ENCODE results near the gene PXYLP1. TPM values are rescaled to one million over a fixed set of nuclear protein-coding genes. Genes with fewer than 3 reads are reported as not detected.

PXYLP1 gene
- polyA plus RNA-seq, 3 donors, result 4.1 to 10.9 (median 5.8) TPM

GRCh38 chr3:141316851-141317250 lies 85.2 kb downstream of the PXYLP1 start:
- peaks cover 6 to 8% of the 10 kb centered on the region in 2 donors for H3K4me1 ChIP-seq (ENCODE audit: control insufficient read depth in 1 of 2, insufficient read depth in 2 of 2, low read length in 2 of 2)
- H3K9me3 Mint-ChIP-seq, result peaks cover 0 to 11% (median 3%) of the 10 kb centered on the region in 7 donors
- no peaks in the 10 kb centered on the region for H3K27me3 ChIP-seq (ENCODE audit: control insufficient read depth in 2 of 2, insufficient read depth in 2 of 2, low read length in 2 of 2)
- intact Hi-C loops (cut with micrococcal nuclease), result loop anchor here in 1 of 2 donors (10.0 kb wide), 1 partner anchor 248 kb away; no protein-coding TSS in a partner anchor
- no peak overlapping the region for H3K4me2 ChIP-seq (replicated peaks; ENCODE audit: extremely low read depth, low read length, poor library complexity, severe bottlenecking)
- H2AFZ ChIP-seq (ENCODE audit: insufficient read depth, low read depth, low read length, poor library complexity, severe bottlenecking), result no peak overlapping the region
- no peak overlapping the region for H3K9ac ChIP-seq (ENCODE audit: insufficient read depth, low read length, poor library complexity, severe bottlenecking)
- H3K36me3 Mint-ChIP-seq, result no peaks in the 10 kb centered on the region
- no peak overlapping the region for H3K27ac ChIP-seq (ENCODE audit: low read depth in 1 of 2, low read length in 2 of 2)
- no peak overlapping the region for H3K27ac Mint-ChIP-seq
- H3K4me1 Mint-ChIP-seq, result peaks cover 10% of the 10 kb centered on the region
- no peak for DNase-seq
- H3K4me3 Mint-ChIP-seq, result no peak overlapping the region
- H3K27me3 Mint-ChIP-seq (ENCODE audit: low read depth in 3 of 3), result peaks cover 0 to 4% (median 0%) of the 10 kb centered on the region in 3 donors
- no peaks in the 10 kb centered on the region for H3K79me2 ChIP-seq (ENCODE audit: insufficient read depth, low read length)
- H3K9me3 ChIP-seq (replicated peaks in 1 of 2; ENCODE audit: control insufficient read depth in 1 of 2, insufficient read depth in 1 of 2, low read length in 2 of 2), result no peaks in the 10 kb centered on the region
- TF ChIP-seq CTCF (IDR thresholded peaks at IDR 0.05), result no peak
- no peaks in the 10 kb centered on the region for H4K20me1 ChIP-seq (ENCODE audit: insufficient read depth, low read length)
- no peaks in the 10 kb centered on the region for H3K36me3 ChIP-seq (replicated peaks in 1 of 2; ENCODE audit: control insufficient read depth in 1 of 2, insufficient read depth in 2 of 2, low read length in 2 of 2)
- WGBS (ENCODE audit: insufficient coverage), result no CpG with 5 or more reads among the region's 1 CpG
- H3K4me3 ChIP-seq (replicated peaks in 1 of 3; ENCODE audit: low read depth in 2 of 3, low read length in 3 of 3), result no peak overlapping the region

- no peaks in the 10 kb centered on the region for H3K36me3 ChIP-seq (replicated peaks in 1 of 2; ENCODE audit: control insufficient read depth in 1 of 2, insufficient read depth in 2 of 2, low read length in 2 of 2)
- no peak overlapping the region for H3K27ac ChIP-seq (ENCODE audit: low read depth in 1 of 2, low read length in 2 of 2)
- no peak overlapping the region for H3K9ac ChIP-seq (ENCODE audit: insufficient read depth, low read length, poor library complexity, severe bottlenecking)
- H2AFZ ChIP-seq (ENCODE audit: insufficient read depth, low read depth, low read length, poor library complexity, severe bottlenecking), result no peak overlapping the region
- Mint-ChIP-seq H3K9me3 (peaks cover 0 to 7% (median 3%) of the 10 kb centered on the region in 7 donors), H3K27me3 (ENCODE audit: low read depth in 3 of 3) (peaks cover 0 to 4% (median 0%) of the 10 kb centered on the region in 3 donors), H3K4me1 (peaks cover 3% of the 10 kb centered on the region), H3K36me3 (no peaks in the 10 kb centered on the region), H3K4me3 (no peak overlapping the region), H3K27ac (no peak overlapping the region)
- no peaks in the 10 kb centered on the region for H3K4me1 ChIP-seq (ENCODE audit: control insufficient read depth in 1 of 2, insufficient read depth in 2 of 2, low read length in 2 of 2)
- no peaks in the 10 kb centered on the region for H3K9me3 ChIP-seq (replicated peaks in 1 of 2; ENCODE audit: control insufficient read depth in 1 of 2, insufficient read depth in 1 of 2, low read length in 2 of 2)
- TF ChIP-seq CTCF (IDR thresholded peaks at IDR 0.05), result no peak
- intact Hi-C loops (cut with micrococcal nuclease), result no loop called here
- H4K20me1 ChIP-seq (ENCODE audit: insufficient read depth, low read length), result no peaks in the 10 kb centered on the region
- H3K79me2 ChIP-seq (ENCODE audit: insufficient read depth, low read length), result no peaks in the 10 kb centered on the region
- no peak overlapping the region for H3K4me3 ChIP-seq (replicated peaks in 1 of 3; ENCODE audit: low read depth in 2 of 3, low read length in 3 of 3)
- no peaks in the 10 kb centered on the region for H3K27me3 ChIP-seq (ENCODE audit: control insufficient read depth in 2 of 2, insufficient read depth in 2 of 2, low read length in 2 of 2)
- H3K4me2 ChIP-seq (replicated peaks; ENCODE audit: extremely low read depth, low read length, poor library complexity, severe bottlenecking), result no peak overlapping the region
- DNase-seq, result no peak
These were observed 88.9 kb downstream of the PXYLP1 start for GRCh38 chr3:141320399-141321108.
